Activated naive CD4-positive, alpha-beta T cell treated with Interleukin-2 at 50 U/mL for 16 hours (primary cell): ENCODE results near the gene CCT3.
"Not testable (repeated sequence)": the region's sequence is repeated elsewhere in the genome, so short reads cannot be mapped to it uniquely, and the experiment has no call there.

Experiments
- DNase-seq: peaks from one replicate; pipeline ENCODE4 v3.0.0-alpha.2; 2020

The CCT3 gene

DNA sequence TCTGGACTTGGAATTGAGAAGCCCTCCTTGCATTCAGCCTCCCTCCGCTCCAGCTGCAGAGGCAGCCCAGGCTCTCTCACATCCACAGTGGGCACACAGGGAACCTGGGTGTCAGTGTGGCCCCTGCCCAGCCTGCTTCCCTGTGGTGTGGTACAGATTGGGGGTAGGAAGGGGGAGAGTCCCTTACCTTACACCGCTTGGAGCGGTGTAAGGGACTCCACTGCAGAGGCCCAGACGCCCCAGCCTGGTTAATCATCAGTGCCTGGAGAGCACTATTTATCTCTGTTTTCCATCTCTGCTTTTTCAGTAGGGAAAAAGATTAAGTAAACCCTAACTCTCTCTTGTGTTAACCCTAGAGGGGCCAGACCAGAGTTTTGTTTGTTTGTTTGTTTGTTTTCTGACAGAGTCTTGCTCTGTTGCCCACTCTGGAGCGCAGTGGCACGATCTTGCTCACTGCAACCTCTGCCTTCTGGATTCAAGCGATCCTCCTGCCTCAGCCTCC lies 30.1 kb upstream of the CCT3 start:
- DNase-seq, result no peak

DNA sequence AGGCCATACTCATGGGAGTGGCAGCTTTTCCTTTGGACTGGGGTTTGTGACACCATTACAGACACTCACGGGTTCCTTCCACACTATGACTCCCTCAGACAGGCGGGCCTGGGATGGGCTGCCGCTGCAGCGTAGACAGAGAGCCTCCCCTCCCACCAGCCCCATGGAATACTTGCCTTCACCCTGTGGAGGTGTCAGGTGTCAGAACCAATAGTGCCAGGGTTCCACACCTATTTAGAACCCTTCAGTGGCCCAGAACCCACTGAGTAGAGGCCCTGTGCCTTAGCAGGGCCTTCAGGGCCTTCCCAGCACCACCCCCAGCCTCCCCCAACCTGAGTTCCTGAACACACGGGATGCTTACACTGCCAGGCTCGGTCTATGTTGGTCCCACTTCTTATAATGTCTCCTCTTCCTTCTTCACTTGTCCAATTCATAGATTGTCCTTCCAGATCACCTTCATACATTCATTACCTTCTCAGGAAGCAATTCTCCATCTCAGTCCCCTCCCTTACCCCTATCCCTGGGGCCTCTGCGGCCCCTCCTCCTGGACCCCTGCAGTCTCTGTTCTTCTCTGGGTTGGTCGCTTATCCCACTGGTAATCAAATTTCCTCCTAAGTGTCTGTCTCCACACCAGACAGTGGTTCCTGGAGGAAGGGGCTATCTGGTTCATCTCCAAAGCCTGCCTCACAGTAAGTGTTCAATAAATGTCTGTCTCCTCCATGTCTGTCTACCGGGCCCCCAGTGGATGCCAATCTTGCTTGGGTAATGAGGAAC lies 29.5 kb upstream of the CCT3 start:
- DNase-seq, result no peak

DNA sequence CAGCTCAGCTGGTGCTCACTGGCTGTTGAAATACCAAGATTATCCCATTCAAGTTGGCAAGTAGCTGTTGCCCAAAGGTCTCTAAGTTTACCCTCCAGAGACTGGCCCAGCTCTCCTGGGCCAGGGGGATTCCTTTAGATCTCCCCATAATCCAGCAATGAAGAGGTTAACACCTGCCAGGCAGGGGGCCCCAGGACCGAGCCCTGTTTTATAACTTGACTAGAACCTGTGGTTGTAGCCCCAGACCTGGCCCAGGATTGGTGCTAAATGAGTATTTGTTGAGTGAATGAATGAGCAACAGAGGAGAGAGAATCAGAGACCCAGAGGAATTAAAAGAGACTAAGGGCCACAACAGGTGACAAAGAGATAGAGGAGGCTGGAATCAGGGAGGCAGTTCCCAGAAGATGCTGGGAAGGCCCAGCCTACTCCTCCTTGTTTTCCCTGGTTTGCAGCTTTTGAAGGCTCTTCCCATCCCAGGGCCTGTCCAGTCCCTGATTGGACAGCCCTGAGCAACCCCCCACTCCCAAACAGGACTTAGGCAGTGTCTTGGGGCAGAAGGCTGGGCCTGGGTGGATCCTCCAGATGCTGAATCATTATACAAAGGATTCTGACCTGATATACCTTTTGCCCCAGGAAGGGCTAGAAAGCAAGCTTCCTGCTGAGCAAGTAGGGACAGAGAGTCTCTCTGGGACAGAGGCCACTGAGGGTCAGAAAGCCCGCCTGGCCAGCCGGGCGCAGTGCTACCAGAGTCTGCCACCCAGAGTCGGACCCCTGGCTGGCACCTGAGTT lies 28.5 kb upstream of the CCT3 start:
- no peak for DNase-seq

DNA sequence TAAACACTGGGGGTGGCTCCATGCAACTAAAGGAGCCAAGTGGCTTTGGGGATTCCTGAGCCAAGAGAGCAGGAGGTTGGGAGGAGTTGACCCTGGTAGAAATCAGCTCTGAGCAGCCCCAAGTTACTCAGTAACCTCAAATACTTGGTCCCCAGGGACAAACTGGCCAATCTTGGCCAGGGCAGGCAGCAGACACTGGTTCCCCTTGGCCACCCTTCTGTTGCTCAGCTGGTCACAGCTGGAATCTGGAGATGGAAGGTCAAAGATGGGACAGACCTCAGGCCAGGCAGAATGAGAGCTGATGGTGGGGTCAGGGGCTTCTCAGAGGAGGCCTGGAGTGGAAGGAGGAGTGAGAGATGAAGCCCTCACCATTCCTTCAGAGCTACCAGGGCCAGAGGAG lies 27.7 kb upstream of the CCT3 start:
- DNase-seq, result no peak

DNA sequence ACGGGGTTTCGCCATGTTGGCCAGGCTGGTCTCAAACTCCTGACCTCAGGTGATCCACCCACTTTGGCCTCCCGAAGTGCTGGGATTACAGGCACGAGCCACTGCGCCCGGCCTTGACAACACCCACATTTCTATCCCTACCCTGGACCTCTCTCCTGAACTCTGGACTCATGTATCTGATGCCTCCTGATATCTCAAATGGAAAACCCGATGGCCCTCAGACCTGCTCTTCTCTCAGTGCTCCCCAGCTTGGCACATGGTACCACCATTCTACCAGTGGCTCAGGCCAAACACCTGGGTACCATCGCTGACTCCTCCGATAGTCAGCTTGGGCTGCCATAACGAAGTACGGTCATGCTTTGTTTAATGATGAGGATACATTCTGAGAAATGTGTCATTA lies 22.4 kb upstream of the CCT3 start:
- DNase-seq, result no peak

DNA sequence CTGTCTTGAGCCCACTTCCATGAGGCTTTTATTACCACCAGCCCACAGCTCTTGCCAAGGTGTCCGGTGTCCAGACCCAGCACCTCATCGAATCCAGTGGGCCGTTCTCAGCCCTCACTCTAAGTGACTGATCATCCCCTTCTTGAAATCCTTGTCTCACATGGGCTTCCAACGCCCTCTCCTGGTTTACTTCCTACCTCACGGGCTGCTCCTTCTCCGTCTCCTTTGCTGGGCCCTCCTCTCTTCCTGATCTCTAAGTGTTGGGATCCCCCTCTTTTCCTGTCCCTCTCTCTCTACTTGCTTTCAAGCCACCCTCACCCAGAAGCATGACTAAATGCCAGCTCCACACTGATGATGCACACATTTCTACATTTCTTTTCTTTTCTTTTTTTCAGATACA lies 21.9 kb upstream of the CCT3 start:
- no peak for DNase-seq

DNA sequence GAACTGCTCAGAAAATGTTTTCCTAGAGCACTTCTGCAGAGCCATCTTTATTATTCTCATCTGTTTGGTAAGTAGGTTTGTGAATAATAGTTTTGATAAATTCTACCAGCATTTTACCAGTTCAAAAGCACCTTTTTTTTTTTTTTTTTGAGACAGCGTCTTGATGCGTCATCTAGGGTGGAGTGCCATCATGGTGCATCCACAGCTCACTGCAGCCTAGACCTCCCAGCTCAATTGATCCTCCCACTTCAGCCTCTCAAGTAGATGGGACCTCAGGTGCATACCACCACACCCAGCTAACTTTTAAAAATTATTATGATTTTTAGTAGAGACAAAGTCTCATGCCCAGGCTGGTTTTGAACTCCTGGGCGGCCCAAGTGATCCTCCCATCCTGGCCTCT lies 21.2 kb upstream of the CCT3 start:
- DNase-seq, result no peak

DNA sequence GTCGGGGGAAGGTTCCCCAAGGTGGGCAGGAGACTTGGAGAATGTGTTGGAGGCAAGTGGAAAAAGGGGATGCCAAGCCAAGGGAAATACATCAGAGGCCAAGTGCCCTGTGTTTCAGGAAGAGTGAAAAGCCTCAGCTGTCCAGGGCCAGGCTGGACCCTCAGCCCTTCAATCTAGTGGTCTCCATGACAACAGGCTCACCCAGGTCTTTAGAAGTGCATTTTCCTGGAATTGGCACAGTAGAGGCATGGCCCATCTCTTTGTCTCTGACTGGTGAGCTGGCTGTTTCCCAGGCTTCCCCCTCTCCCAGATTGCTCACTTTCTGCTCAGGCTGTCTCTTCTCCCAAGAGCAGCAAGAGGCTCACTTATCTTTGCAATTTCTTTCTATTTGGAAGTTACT lies 20.5 kb upstream of the CCT3 start:
- no peak for DNase-seq

DNA sequence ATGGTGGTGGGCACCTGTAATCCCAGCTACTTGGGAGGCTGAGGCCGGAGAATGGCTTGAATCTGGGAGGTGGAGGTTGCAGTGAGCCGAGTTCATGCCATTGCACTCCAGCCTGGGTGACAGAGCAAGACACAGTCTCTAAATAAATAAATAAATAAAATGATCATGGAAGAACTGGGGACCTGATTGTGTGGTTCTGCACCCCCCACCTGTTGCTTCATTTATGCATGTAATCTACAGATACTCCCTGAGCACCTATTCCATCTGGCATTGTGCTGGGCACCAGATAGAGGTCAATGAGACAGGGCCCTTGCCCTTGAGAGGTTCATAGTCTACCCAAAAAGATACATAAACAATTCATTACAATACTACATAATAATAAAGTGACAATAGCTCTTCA lies 19.9 kb upstream of the CCT3 start:
- DNase-seq, result no peak

DNA sequence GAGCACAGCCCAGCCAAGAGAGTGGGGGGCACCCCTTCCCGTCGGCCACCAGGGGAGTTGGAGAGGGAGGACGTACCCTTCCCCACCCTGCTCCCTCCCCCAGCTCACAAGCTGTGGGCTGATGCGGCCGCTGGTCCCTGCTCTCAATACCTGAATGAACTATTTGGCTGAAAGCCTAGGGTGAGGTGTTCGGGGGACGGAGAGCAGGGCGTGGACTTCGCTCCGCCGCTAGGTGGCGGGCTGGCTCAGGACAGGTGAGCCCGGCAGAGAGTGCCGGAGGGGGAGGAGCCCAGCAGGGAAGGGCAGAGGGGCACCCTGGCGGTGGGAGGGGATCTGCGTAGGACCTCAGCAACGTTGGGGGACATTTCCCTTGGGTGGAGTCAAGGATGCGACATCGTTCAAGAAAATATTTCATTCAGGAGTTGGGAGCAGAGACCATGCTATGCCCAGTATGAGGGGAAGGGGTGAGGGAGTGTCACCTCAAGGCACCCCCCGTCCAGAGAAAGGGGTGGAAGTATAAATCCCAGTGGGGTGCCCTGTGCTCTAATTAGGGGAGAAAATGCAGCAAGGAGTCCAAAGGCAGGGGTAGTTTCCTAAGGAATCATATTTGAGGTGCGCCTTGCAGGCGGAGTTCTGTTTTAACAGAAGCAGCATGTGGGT lies 18.9 kb upstream of the CCT3 start:
- peak; percentile 53 for DNase-seq

DNA sequence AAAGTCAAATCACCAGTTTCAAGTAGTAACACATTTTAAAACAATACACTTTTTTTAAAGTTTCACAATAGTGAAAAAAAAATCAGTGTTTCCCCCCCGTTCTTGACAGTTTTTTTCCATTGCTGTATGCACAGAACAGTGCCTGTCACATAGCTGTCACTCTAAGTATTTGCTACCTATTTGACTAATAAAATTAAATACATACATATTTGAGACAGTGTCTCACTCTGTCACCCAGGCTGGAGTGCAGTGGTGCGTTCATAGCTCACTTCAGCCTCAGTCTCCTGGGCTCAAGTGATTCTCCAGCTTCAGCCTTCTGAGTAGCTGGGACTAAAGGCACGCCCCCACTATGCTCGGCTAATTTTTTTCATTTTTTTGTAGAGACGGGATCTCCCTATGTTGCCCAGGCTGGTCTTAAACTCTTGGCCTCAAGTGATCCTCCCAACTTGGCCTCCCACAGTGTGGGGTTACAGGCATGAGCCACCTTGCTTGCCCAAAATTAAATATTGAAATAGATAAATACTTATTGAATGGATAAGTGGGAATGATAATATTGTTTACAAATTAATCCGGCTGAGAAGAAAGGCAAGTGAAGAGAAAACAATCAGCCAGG lies 18.3 kb upstream of the CCT3 start:
- DNase-seq, result no peak

DNA sequence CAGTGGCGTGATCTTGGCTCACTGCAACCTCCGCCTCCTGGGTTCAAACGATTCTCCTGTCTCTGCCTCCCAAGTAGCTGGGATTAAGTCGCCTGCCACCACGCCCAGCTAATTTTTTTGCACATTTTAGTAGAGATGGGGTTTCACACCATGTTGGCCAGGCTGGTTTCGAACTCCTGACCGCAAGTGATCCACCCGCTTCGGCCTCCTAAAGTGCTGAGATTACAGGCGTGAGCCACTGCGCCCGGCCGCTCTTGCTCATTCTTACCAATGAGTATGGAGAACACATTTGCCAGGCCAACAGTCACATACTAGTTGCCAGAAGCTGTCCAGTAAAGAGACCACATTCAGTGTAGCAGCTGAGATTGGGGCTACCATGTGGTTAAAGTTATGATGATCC lies 14.4 kb upstream of the CCT3 start:
- not testable (repeated sequence) for DNase-seq

DNA sequence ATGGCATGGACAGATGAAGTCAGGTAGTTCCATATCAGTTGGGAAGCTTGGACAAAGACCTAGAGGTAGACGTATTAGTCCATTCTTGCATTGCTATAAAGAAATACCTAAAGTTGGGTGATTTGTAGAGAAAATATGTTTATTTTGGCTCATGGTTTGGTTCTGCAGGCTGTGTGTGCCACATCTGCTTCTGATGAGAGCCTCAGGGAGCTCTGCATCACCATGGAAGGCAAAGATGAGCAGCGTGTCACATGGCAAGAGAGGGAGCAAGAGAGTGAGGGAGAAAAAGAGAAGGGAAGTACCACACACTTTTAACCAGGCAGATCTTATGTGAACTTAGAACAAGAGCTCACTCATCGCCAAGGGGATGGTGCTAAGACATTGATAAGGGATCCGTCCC lies 9.2 kb upstream of the CCT3 start:
- no peak for DNase-seq

DNA sequence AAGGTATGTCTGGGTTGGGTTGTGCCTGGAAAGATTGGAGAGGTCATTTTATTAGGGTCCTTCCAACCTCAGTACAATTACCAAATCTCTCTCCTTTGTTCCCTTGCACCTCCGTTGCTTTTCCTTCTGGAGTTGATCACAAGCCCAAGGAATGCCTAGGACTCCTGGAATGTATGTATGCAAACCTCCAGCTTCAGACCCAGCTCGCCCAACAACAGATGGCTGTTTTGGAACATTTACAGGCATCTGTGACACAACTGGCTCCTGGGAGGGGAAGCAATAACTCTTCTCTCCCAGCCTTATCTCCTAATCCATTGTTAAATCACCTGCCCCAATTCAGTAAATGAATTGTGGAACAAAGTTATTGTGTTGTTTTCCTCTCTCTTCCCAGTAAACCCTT lies 8.5 kb upstream of the CCT3 start:
- no peak for DNase-seq

DNA sequence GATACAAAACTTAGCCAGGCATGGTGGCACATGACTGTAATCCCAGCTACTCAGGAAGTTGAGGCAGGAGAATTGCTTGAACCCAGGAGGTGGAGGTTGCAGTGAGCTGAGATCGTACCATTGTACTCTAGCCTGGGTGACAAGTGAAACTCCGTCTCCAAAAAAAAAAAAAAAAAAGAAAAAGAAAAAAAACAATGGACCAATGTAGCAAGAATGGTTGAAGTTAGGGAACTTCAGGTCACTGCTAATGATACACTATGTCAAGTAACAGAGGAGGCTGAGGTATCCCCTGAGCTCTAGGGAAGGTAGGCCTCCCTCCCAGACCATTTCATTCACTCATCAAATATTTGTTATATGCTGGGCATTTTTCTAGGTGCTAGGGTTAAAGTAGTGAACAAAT lies 7.9 kb upstream of the CCT3 start:
- DNase-seq, result not testable (repeated sequence)

DNA sequence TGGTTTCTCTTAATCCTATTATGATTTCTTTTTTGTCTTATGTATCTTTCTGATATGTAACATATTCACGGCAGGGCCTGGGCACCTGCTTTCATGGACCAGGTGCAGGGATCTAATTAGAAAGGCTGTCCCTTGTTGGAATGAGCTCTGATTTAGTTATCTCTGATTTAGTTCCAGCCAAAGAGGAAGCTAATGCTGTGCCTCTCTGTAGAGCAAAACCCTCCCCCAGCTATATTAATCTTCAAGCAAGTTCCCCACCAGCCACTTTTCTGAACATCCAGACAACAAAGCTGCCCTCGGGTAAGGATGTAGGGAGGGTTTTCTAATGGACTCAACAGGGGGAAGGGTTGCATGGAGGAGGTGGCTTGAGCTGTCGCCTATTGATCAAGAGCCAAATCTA lies 6.3 kb upstream of the CCT3 start:
- DNase-seq, result no peak

DNA sequence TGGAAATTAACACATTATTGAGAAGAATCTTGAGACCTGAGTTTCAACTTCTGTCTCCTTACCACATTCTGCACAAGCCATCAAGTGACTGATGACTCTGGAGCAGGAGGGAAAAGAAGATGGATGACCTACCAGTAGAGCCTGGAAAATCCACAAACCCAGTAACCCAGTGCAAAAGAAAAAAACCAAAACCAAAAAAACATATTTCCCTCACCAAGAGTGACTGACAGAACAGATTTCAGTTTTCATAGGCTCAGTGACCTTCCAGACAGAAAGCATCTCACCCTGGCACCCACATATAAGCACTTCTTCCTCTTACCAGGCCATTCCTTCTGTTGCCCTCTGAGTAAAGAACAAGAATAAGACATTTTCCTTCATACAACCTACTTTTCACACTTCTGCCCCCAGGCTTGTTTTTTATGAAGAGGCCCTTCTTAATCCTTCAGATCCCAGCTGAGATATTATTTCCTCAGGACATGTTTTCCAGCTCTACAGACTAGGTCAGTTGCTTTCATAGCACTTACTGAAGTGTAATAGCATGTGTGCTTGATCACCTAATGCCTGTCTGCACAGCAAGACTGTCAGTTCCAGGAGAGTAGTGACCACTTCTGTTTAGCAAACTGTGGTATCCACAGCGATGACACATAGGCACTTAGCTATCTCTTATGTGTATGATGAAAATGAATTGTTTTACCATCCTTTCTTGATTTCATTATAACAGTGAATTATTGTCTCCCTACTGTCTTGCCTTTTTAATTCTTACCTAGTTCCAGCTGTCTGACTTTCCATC lies 4.3 kb upstream of the CCT3 start:
- no peak for DNase-seq

DNA sequence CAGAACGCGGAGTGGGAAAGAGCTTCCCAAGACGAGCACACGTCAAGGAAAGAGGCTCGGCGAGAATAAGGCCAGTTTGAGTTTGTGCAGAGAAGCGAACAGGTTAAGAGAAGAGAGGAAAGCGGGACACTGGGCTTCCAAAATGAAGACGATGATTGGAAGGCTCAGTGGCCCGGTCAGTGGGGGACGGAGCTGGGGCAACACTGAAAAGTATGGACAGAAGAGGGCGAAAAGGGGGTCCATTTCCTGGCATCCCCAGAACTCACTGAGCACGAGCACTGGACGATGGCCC lies 258 bp downstream of the CCT3 start:
- peak; percentile 40 for DNase-seq

DNA sequence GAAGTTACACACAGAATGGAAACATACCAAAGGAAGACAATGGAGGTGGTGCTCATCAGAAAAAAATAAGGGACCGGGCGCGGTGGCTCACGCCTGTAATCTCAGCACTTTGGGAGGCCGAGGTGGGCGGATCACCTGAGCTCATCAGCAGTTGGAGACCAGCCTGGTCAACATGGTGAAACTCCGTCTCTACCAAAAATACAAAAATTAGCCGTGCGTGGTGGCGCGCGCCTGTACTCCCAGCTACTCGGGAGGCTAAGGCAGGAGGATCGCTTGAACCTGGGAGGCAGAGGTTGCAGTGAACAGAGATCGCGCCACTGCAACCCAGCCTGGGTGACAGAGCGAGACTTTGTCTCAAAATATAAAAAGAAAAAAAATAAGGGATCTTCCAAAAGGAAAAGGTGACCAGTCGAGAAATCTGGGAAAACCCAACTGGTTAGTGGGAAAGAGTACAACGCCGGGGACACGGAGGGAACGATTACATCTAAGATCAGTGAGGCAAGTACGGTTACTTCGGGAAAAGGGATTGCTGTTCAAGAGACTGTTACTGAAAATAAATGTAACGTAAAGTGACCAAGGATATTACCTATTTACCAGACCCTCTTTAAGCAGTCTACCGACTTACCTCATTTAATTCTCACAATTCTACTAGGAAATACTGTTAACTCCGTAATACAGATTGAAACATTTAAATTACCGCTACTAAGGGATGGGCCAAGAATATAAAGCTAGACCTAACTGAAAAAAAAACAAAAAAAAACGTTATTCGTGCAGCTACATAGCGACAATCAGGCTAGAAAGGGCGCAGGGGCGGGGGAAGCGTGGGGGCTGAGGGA lies 822 bp downstream of the CCT3 start:
- DNase-seq, result peak; percentile 11

DNA sequence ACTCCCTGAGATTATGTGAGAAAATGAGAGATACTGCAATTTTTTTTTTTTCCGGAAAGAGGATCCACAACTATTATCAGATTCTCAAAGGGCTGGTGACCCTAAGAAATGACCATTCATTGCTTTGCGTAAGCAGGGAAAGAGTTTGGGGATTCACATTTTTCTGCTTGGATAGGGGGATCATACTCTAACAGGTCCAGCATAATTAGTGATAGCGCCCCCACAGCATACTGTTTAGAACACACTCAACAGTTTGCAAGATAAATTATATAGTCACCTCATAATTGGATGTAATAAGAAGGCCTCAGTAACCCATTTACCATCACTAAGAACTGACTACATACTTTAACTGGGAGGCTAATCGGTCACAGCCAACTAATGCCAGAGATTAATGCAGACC lies 1.9 kb downstream of the CCT3 start:
- no peak for DNase-seq

DNA sequence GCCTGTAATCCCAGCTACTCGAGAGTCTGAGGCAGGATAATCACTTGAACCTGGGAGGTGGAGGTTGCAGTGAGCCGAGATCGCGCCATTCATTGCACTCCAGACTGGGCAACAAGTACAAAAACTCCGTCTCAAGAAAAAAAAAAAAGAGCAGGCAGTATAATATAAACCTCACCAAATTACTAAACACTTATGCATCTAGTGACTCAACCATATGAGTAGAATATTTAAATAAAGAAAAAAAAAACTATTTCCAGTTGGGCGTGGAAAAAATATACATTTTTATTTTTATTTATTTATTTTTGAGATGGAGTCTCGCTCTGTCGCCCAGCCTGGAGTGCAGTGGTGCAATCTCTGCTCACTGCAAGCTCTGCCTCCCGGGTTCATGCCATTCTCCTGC lies 14.9 kb downstream of the CCT3 start:
- not testable (repeated sequence) for DNase-seq

DNA sequence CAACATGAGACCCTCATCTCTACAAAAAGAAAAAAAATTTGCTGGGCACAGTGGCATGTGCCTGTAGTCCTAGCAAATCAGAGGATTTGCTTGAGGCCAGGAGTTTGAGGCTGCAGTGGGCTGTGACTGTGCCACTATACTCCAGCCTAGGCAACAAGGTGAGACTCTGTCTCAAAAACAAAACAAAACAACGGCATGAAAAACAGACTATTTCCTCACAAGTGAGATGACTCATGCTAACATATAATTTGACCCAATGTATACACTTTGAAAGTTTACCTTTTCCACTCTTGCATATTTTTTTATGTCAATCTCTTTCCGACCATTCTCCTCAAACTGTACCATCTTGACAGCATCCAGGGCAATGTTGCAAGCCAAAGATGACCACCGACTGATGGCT lies 17.5 kb downstream of the CCT3 start:
- DNase-seq, result no peak
